Measurements from ENCODE around the gene KRTAP13-1. TPM values are rescaled to one million over a fixed set of nuclear protein-coding genes. Genes with fewer than 3 reads are reported as not detected.

Gene KRTAP13-1
- total RNA-seq, 1 donor from 2014 or later = not detected

GRCh38 chr21:30444204-30444603 lies 48.4 kb downstream of the KRTAP13-1 start:
- FAIRE-seq (no peak), DNase-seq (ENCODE audit: low read depth) (no peak)
- no peaks in the 10 kb centered on the region for H3K4me1 Mint-ChIP-seq (ENCODE audit: low read depth, unreplicated experiment)
- Histone ChIP-seq H3K9ac (ENCODE audit: low read length) (no peak overlapping the region), H2AFZ (ENCODE audit: low read depth, low read length) (no peak overlapping the region), H3K27me3 (ENCODE audit: insufficient read depth, low read length) (no peaks in the 10 kb centered on the region), H3K36me3 (ENCODE audit: insufficient read depth, low read length) (no peaks in the 10 kb centered on the region), H3K4me3 (ENCODE audit: insufficient read depth, low read depth, low read length) (no peak overlapping the region), H3K4me1 (ENCODE audit: insufficient read depth, low read length) (no peaks in the 10 kb centered on the region), H3K79me2 (ENCODE audit: insufficient read depth, low read length) (no peaks in the 10 kb centered on the region), H3K27ac (ENCODE audit: low read depth, low read length) (no peak overlapping the region), H3K9me3 (ENCODE audit: insufficient read depth, low read depth, low read length) (peaks cover 2% of the 10 kb centered on the region), H3K4me2 (ENCODE audit: low read length) (no peak overlapping the region), H4K20me1 (ENCODE audit: insufficient read depth, low read length) (no peaks in the 10 kb centered on the region)
- no peaks in the 10 kb centered on the region for H3K36me3 Mint-ChIP-seq (ENCODE audit: low read depth, unreplicated experiment)
- no peaks in the 10 kb centered on the region for H3K9me3 Mint-ChIP-seq (ENCODE audit: unreplicated experiment)
- no peak overlapping the region for H3K4me3 Mint-ChIP-seq (ENCODE audit: unreplicated experiment)
- H3K27ac Mint-ChIP-seq (ENCODE audit: unreplicated experiment) = no peak overlapping the region
- TF ChIP-seq EZH2 (IDR thresholded peaks at IDR 0.05; ENCODE audit: insufficient read depth, low read length) = no peak
- no peak for TF ChIP-seq CTCF (IDR thresholded peaks at IDR 0.05; ENCODE audit: insufficient read depth, low read depth, low read length)
- H3K27me3 Mint-ChIP-seq (ENCODE audit: low read depth, unreplicated experiment) = no peaks in the 10 kb centered on the region

Small RNA genes within 50 kb of the gene (microRNA-seq; reads per million reads assigned to microRNA genes)
- not detected for gene MIR4327

Other genes with a start within 250 kb of the KRTAP13-1 start
- gene CLDN17, start 229.2 kb upstream of the KRTAP13-1 start, total RNA-seq = not detected in 2 replicates
- gene CLDN8, start 179.9 kb upstream of the KRTAP13-1 start, total RNA-seq = not detected in 2 replicates
- not detected in 2 replicates for gene KRTAP24-1, start 113.1 kb upstream of the KRTAP13-1 start, total RNA-seq
- gene KRTAP25-1, start 106.5 kb upstream of the KRTAP13-1 start, total RNA-seq = not detected in 2 replicates
- gene KRTAP26-1, start 75.7 kb upstream of the KRTAP13-1 start, total RNA-seq = not detected in 2 replicates
- gene KRTAP27-1, start 58.3 kb upstream of the KRTAP13-1 start, total RNA-seq = not detected in 2 replicates
- gene KRTAP23-1, start 47.4 kb upstream of the KRTAP13-1 start, total RNA-seq = not detected in 2 replicates
- not detected in 2 replicates for gene KRTAP13-2, start 23.8 kb upstream of the KRTAP13-1 start, total RNA-seq
- gene KRTAP13-3, start 29.9 kb downstream of the KRTAP13-1 start, total RNA-seq = not detected in 2 replicates
- gene KRTAP13-4, start 34.2 kb downstream of the KRTAP13-1 start, total RNA-seq = not detected in 2 replicates
- not detected in 2 replicates for gene KRTAP15-1, start 44.2 kb downstream of the KRTAP13-1 start, total RNA-seq
- gene KRTAP19-1, start 84.3 kb downstream of the KRTAP13-1 start, total RNA-seq = not detected in 2 replicates
- not detected in 2 replicates for gene KRTAP19-2, start 91.4 kb downstream of the KRTAP13-1 start, total RNA-seq
- not detected in 2 replicates for gene KRTAP19-3, start 96.0 kb downstream of the KRTAP13-1 start, total RNA-seq
- not detected in 2 replicates for gene KRTAP19-4, start 101.1 kb downstream of the KRTAP13-1 start, total RNA-seq
- gene KRTAP19-5, start 106.1 kb downstream of the KRTAP13-1 start, total RNA-seq = not detected in 2 replicates
- gene KRTAP19-6, start 145.8 kb downstream of the KRTAP13-1 start, total RNA-seq = not detected in 2 replicates
- not detected in 2 replicates for gene KRTAP19-7, start 165.3 kb downstream of the KRTAP13-1 start, total RNA-seq
- not detected in 2 replicates for gene KRTAP22-2, start 194.4 kb downstream of the KRTAP13-1 start, total RNA-seq
- gene KRTAP6-3, start 196.4 kb downstream of the KRTAP13-1 start, total RNA-seq = not detected in 2 replicates
- gene KRTAP6-2, start 202.9 kb downstream of the KRTAP13-1 start, total RNA-seq = not detected in 2 replicates
- gene KRTAP22-1, start 205.1 kb downstream of the KRTAP13-1 start, total RNA-seq = not detected in 2 replicates
- not detected in 2 replicates for gene KRTAP6-1, start 217.9 kb downstream of the KRTAP13-1 start, total RNA-seq
- not detected in 2 replicates for gene KRTAP20-1, start 220.4 kb downstream of the KRTAP13-1 start, total RNA-seq
- gene KRTAP20-4, start 224.6 kb downstream of the KRTAP13-1 start, total RNA-seq = not detected in 2 replicates
- not detected in 2 replicates for gene KRTAP20-2, start 239.2 kb downstream of the KRTAP13-1 start, total RNA-seq
- gene KRTAP20-3, start 246.8 kb downstream of the KRTAP13-1 start, total RNA-seq = not detected in 2 replicates

All from astrocyte (in vitro differentiated cells and primary cell).